Chondrocyte (in vitro differentiated cells): ENCODE measurements around the gene AGPS. TPM values are rescaled to one million over a fixed set of nuclear protein-coding genes. Genes with fewer than 3 reads are reported as not detected.

Experiments
- DNase-seq: peaks from one replicate; pipeline ENCODE4 v3.0.0; 2021; ENCODE audit warnings: mixed read lengths, low spot score
- H3K27ac Mint-ChIP-seq: one replicate; pipeline ENCODE4 v1.8.0; 2021; ENCODE audit warnings: mild to moderate bottlenecking, moderate library complexity, mixed read lengths; ENCODE audit not compliant: unreplicated experiment
- H3K27me3 Mint-ChIP-seq: 2 replicates; pipeline ENCODE4 v1.8.0; 2021; ENCODE audit warnings: low read depth, mixed read lengths
- H3K36me3 Mint-ChIP-seq: 2 replicates; pipeline ENCODE4 v1.8.0; 2021; ENCODE audit warnings: low read depth, mixed read lengths
- H3K4me1 Mint-ChIP-seq: 2 replicates; pipeline ENCODE4 v1.8.0; 2021; ENCODE audit warnings: low read depth, mild to moderate bottlenecking, mixed read lengths
- H3K4me3 Mint-ChIP-seq: one replicate; pipeline ENCODE4 v1.8.0; 2021; ENCODE audit warnings: mild to moderate bottlenecking, moderate library complexity, mixed read lengths; ENCODE audit not compliant: unreplicated experiment
- H3K9me3 Mint-ChIP-seq: 2 replicates; pipeline ENCODE4 v1.8.0; 2021; ENCODE audit warnings: low read depth, mixed read lengths
- CTCF ChIP-seq: fragments of 200-600 bp; sonication (generic); IDR thresholded peaks from 2 replicates; pipeline ENCODE4 v1.5.0; 2021; ENCODE audit warnings: antibody characterized with exemption, mild to moderate bottlenecking, moderate library complexity
- total RNA-seq: library from RNA; stranded (reverse); gene quantifications from 3 replicates; pipeline ENCODE4 v1.2.1, GENCODE V29; 2021

AGPS gene
- total RNA-seq, 1 donor from 2014 or later: 40.2 TPM

- no peak for DNase-seq
- no peak overlapping the region for H3K4me3 Mint-ChIP-seq
- H3K4me1 Mint-ChIP-seq: no peaks in the 10 kb centered on the region
- no peaks in the 10 kb centered on the region for H3K9me3 Mint-ChIP-seq
- no peak overlapping the region for H3K27ac Mint-ChIP-seq
- H3K36me3 Mint-ChIP-seq: no peaks in the 10 kb centered on the region
- TF ChIP-seq CTCF: no peak
- H3K27me3 Mint-ChIP-seq: no peaks in the 10 kb centered on the region
These were observed 199.8 kb downstream of the AGPS start for GRCh38 chr2:177592397-177592796.

- no peak for DNase-seq
- H3K27me3 Mint-ChIP-seq: no peaks in the 10 kb centered on the region
- H3K4me1 Mint-ChIP-seq: peaks cover 2% of the 10 kb centered on the region
- H3K36me3 Mint-ChIP-seq: no peaks in the 10 kb centered on the region
- TF ChIP-seq CTCF: no peak
- no peak overlapping the region for H3K27ac Mint-ChIP-seq
- no peaks in the 10 kb centered on the region for H3K9me3 Mint-ChIP-seq
- H3K4me3 Mint-ChIP-seq: no peak overlapping the region
These were observed 200.4 kb downstream of the AGPS start for GRCh38 chr2:177592945-177593344.

GRCh38 chr2:177593402-177593801, 200.8 kb downstream of the AGPS start:
- Mint-ChIP-seq H3K36me3 (no peaks in the 10 kb centered on the region), H3K9me3 (no peaks in the 10 kb centered on the region), H3K27me3 (no peaks in the 10 kb centered on the region), H3K27ac (no peak overlapping the region), H3K4me1 (peaks cover 6% of the 10 kb centered on the region), H3K4me3 (no peak overlapping the region)
- no peak for TF ChIP-seq CTCF
- no peak for DNase-seq

Other genes starting within 250 kb of the AGPS start
- 98.0 to 153 TPM (median 106 TPM) in 3 replicates for gene HNRNPA3, start 180.0 kb upstream of the AGPS start, total RNA-seq
- 65.7 to 88.2 TPM (median 86.8 TPM) in 3 replicates for gene NFE2L2, start 128.0 kb upstream of the AGPS start, total RNA-seq